Transverse colon (tissue), 3 donors: ENCODE measurements around the gene ICE2.

ENCODE experiments used
- CTCF ChIP-seq, 5 experiments: fragments of 200-600 bp in 3 of 5; fragments of 450-650 bp in 2 of 5; sonication (generic) in 3 of 5; IDR thresholded peaks; 1 replicate in 2 of 5; 2 replicates in 3 of 5; pipeline ENCODE4 v1.5.1; 2016 to 2017; ENCODE audit warnings: antibody characterized with exemption in 5 of 5, inconsistent platforms in 3 of 5, mild to moderate bottlenecking in 2 of 5, moderate library complexity in 1 of 5
- POLR2A ChIP-seq: fragments of 450-650 bp; IDR thresholded peaks from one replicate; pipeline ENCODE4 v1.6.1; 2016; ENCODE audit warnings: antibody characterized with exemption, mild to moderate bottlenecking, moderate library complexity

DNA sequence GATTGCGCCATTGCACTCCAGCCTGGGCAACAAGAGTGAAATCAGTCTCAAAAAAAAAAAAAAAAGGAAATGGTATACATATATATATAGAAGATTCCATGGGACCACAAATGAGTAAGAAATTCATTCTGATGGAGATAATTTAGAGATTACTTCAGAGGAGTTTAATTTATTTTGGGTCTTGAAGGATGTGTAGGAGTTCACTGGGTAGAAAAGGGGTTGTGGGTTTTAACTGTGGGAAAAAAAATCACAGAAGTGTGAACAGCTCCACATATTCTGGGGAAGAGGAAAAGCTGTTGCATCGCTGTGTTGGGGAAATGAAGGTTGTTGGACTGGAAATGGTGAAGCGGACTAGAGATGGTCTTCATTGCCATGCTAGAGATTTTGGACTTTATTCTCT lies 4.1 kb upstream of the ICE2 start:
- TF ChIP-seq POLR2A = no peak
- no peak for TF ChIP-seq CTCF (IDR thresholded peaks at IDR 0.05)
